ENCODE data around the gene ELF5.

ELF5 gene

DNA sequence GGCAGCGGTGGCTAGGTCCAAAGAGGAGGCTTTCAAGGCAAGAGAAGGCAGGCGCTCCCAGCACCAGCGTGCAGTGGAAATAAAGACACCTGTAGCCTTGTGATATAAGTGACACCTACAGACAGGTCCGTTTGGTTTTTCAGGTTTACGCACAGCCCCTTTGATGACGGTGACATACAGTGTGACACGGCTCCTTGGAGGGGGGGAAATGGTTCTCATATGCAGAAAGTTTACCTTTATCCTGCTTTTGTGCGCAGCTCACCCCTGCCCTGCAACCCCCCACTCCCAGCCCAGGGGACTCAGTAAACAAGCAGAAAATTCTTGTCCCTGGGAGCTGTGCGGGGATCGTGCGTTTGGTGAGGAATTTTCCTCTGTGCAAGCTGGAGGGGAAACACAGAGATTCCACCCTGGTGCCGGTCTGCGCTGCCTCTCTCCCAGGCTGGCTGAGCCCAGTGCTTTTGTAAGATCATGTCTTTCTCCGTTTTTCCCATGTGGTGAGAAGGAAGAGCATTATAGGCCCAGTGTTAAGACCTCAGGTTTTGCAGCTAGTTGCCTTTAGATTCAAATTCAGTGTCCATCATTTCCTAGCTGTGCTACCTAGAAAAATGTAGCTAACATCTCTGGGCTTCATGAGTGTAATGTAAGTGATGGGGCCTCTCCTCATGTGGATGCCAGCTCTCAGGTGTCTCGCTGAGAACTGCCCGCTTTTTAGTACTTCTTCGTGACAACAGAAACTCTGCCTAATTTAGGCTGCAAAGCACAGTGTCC, at the start of gene ELF5:
ELF5 (minus strand) TSS at position 113 of the 768 bp plus-strand sequence. CDS start 8,045 bp downstream, outside the sequence.
- H3K36me3 ChIP-seq (ENCODE audit: insufficient read depth, low read depth, low read length): no peaks in the 10 kb centered on the region
- no peaks in the 10 kb centered on the region for H3K9me3 ChIP-seq (ENCODE audit: insufficient read depth, low read depth, low read length)
- no peak within 1 kb of the TSS for H3K27ac ChIP-seq (ENCODE audit: low read length)
- no peak within 1 kb of the TSS for H3K9ac ChIP-seq (ENCODE audit: low read depth, low read length)
- no peaks in the 10 kb centered on the region for H3K4me1 ChIP-seq (ENCODE audit: insufficient read depth, low read length)
- H3K27me3 ChIP-seq (ENCODE audit: insufficient read depth, low read length): no peaks in the 10 kb centered on the region
- H3K4me3 ChIP-seq (ENCODE audit: low read length): no peak within 1 kb of the TSS

DNA sequence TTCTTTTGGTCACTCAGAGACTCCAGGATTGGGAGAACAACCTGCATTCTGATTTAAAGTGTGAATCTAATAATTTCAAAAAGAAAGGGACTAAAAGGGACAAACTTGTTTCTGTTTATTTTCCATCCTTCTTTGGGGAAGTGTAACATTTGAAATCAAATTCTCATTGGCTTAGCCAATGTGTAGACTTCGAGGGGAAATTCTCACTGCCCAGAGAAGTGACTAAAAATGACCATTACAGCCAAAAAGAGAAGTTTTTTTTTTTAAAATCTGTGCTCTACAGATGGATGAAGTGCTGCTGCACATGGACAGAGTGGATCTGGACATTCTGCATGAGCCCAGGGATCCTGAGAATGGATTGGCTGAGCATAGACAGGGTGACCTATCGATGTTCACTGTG, 49.4 kb upstream of the ELF5 start:
- Histone ChIP-seq H3K4me3 (ENCODE audit: low read length) (no peak overlapping the region), H3K9ac (ENCODE audit: low read depth, low read length) (no peak overlapping the region), H3K27ac (ENCODE audit: low read length) (no peak overlapping the region), H3K27me3 (ENCODE audit: insufficient read depth, low read length) (no peaks in the 10 kb centered on the region), H3K4me1 (ENCODE audit: insufficient read depth, low read length) (peaks cover 9% of the 10 kb centered on the region), H3K9me3 (ENCODE audit: insufficient read depth, low read depth, low read length) (no peaks in the 10 kb centered on the region), H3K36me3 (ENCODE audit: insufficient read depth, low read depth, low read length) (no peaks in the 10 kb centered on the region)

DNA sequence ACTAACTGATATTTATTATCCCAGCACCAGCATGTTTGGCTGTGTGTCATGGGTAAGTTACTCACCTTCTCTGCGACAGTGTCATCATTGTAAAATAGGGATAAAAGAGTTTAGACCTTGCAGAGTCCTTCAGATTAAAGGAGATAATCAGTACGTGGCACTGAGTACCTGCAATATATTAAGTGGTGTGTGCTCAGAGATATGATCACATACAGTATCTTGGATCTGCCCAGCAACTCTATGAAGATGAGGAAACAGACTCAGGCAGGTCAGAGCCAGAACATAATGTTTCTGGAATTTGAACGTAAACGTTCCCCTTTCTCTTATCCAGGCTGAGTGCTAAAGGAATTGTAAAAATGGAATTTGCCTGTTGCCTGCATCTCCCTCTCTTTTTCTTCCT, 46.9 kb upstream of the ELF5 start:
- Histone ChIP-seq H3K4me3 (ENCODE audit: low read length) (no peak overlapping the region), H3K4me1 (ENCODE audit: insufficient read depth, low read length) (peaks cover 9% of the 10 kb centered on the region), H3K27ac (ENCODE audit: low read length) (no peak overlapping the region), H3K9me3 (ENCODE audit: insufficient read depth, low read depth, low read length) (no peaks in the 10 kb centered on the region), H3K9ac (ENCODE audit: low read depth, low read length) (no peak overlapping the region), H3K27me3 (ENCODE audit: insufficient read depth, low read length) (no peaks in the 10 kb centered on the region), H3K36me3 (ENCODE audit: insufficient read depth, low read depth, low read length) (no peaks in the 10 kb centered on the region)

DNA sequence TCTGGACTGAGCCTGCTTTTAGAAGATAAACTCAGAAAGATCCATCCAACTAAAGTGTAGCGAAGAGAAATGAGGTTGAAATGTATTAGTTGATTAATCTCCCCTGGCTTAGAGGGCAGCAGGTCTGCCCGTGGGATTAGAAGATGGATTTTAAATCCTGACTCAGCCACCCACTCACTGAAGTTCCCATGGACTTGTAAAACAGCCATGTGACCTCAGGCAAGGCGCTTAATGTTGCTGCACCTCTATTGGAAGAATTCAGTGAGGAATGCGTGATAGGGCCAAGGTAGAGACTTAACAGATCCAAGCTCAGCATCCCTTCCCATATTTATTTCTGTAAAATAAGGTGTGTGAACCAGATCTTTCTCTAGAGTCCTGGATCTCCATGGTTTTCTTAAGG, 45.1 kb upstream of the ELF5 start:
- H3K4me1 ChIP-seq (ENCODE audit: insufficient read depth, low read length): no peaks in the 10 kb centered on the region; the same call in 1 of the 2 replicates
- H3K9me3 ChIP-seq (ENCODE audit: insufficient read depth, low read depth, low read length): no peaks in the 10 kb centered on the region
- H3K27me3 ChIP-seq (ENCODE audit: insufficient read depth, low read length): no peaks in the 10 kb centered on the region
- H3K4me3 ChIP-seq (ENCODE audit: low read length): no peak overlapping the region
- H3K36me3 ChIP-seq (ENCODE audit: insufficient read depth, low read depth, low read length): no peaks in the 10 kb centered on the region
- H3K9ac ChIP-seq (ENCODE audit: low read depth, low read length): no peak overlapping the region
- H3K27ac ChIP-seq (ENCODE audit: low read length): no peak overlapping the region

DNA sequence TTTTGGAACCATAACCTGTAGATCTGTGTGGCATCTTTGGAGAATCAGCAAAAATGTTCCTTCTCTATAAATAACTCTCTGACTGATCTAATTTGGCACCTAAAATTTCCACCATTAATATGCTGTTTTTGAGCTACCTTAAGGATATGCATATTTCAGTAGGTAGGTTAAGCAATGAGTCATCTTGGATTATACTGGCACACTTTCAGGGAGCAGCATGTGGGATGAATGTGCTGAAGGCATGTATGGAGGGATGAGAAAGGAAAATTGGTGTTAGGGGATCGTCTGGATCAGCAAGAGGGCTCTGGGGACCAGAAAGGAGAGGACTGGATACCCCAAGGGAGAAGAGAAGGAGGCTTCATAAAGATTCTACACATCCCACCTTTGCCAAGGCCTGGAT, 44.6 kb upstream of the ELF5 start:
- no peaks in the 10 kb centered on the region for H3K27me3 ChIP-seq (ENCODE audit: insufficient read depth, low read length)
- no peak overlapping the region for H3K27ac ChIP-seq (ENCODE audit: low read length)
- H3K36me3 ChIP-seq (ENCODE audit: insufficient read depth, low read depth, low read length): no peaks in the 10 kb centered on the region
- no peaks in the 10 kb centered on the region for H3K4me1 ChIP-seq (ENCODE audit: insufficient read depth, low read length)
- H3K4me3 ChIP-seq (ENCODE audit: low read length): no peak overlapping the region
- no peaks in the 10 kb centered on the region for H3K9me3 ChIP-seq (ENCODE audit: insufficient read depth, low read depth, low read length)
- no peak overlapping the region for H3K9ac ChIP-seq (ENCODE audit: low read depth, low read length)

DNA sequence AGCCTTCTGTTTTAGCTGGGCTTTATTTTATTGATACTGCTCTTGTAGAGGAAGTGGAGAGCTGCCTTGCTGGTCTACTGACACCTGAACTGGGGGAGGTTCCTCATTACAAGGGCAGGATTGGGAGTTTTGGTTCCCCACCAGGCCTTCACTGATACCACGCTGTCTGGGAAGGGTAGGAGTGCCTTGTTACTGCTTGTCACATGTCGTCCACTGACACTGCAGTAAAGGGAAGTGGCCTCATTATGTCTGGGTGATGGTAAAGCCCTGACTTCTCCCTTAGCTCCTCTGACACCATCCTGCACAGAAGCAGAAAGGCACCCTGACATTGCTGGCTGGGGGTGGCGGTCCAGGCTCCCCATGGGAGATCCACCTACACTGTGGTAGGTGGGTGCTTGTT, 38.7 kb upstream of the ELF5 start:
- Histone ChIP-seq H3K36me3 (ENCODE audit: insufficient read depth, low read depth, low read length) (no peaks in the 10 kb centered on the region), H3K27ac (ENCODE audit: low read length) (no peak overlapping the region), H3K4me3 (ENCODE audit: low read length) (no peak overlapping the region), H3K9ac (ENCODE audit: low read depth, low read length) (no peak overlapping the region), H3K9me3 (ENCODE audit: insufficient read depth, low read depth, low read length) (no peaks in the 10 kb centered on the region), H3K27me3 (ENCODE audit: insufficient read depth, low read length) (no peaks in the 10 kb centered on the region), H3K4me1 (ENCODE audit: insufficient read depth, low read length) (no peaks in the 10 kb centered on the region)

DNA sequence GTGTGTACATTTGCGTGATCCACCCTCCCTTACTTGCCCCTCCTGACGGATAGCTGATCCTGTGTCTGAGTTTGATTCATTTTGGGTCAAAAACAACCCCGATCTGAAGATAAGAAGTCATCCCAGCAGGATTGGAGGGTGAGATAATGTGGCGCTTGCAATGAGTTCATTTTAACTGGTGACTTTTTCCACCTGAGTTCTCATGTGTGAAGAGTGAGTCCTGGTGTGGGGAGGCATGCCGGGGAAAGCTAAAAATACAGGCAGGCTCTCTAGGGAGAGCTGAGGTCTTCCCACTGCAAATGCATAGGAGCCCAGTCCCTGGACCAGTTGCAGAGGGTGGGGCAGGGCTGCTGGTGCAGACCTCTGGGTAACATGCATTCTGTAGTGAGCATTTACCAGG, 35.7 kb upstream of the ELF5 start:
- Histone ChIP-seq H3K4me3 (ENCODE audit: low read length) (no peak overlapping the region), H3K4me1 (ENCODE audit: insufficient read depth, low read length) (no peaks in the 10 kb centered on the region), H3K9me3 (ENCODE audit: insufficient read depth, low read depth, low read length) (no peaks in the 10 kb centered on the region), H3K9ac (ENCODE audit: low read depth, low read length) (no peak overlapping the region), H3K36me3 (ENCODE audit: insufficient read depth, low read depth, low read length) (no peaks in the 10 kb centered on the region), H3K27ac (ENCODE audit: low read length) (no peak overlapping the region), H3K27me3 (ENCODE audit: insufficient read depth, low read length) (no peaks in the 10 kb centered on the region)

DNA sequence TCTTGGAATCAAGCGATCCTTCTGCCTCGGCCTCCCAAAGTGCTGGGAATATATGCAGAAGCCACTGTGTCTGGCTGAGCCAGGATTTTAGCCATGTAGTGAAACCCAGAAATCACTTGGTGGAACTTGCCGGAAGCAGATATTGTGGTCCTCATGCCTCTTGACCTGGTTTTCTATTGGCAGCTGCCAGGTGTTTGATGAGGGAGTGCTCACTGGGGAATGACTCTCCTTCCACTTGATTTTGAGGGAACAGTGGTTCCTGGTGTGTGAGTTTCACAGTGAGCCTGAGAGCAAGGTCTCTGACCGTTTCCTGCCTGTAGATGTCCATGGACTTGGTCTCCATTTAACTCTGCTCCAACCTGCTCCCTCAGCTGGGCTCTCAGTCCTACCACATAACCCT, 34.7 kb upstream of the ELF5 start:
- no peak overlapping the region for H3K4me3 ChIP-seq (ENCODE audit: low read length)
- H3K9ac ChIP-seq (ENCODE audit: low read depth, low read length): no peak overlapping the region
- H3K27ac ChIP-seq (ENCODE audit: low read length): no peak overlapping the region
- no peaks in the 10 kb centered on the region for H3K36me3 ChIP-seq (ENCODE audit: insufficient read depth, low read depth, low read length)
- H3K27me3 ChIP-seq (ENCODE audit: insufficient read depth, low read length): no peaks in the 10 kb centered on the region
- H3K9me3 ChIP-seq (ENCODE audit: insufficient read depth, low read depth, low read length): no peaks in the 10 kb centered on the region
- no peaks in the 10 kb centered on the region for H3K4me1 ChIP-seq (ENCODE audit: insufficient read depth, low read length)

DNA sequence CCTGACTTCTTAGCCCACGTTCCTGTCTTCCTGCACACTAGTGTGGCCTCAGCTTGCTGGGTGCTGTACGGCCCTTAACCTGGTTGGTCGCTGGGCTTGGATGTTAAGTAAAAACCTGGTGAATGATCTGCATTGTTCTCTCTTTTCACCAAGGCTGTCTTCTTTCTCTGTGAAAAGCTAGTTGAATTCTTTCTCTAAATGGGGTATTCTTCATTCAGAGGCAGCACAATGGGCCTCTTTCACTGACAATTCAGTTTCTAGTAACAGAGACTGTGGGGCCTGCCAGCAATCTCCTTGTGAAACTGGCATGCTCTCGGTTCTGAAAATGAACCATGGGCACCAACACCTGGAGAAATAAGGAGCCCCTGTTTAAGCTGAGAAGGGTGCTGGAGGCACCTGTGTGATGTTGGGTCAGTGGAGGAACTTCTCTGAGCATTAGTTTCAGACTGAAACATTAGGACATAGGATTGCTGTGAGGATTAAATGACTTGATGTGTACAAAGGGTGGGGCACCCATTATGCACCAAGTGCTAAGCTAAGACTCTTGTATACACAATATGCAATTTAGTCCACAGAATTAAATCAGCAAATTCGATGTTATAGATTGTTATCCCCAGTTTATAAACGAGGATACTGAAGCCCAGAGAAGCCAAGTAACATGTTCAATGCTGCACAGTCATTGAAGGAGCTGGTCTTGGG, 33.1 kb upstream of the ELF5 start:
- no peaks in the 10 kb centered on the region for H3K36me3 ChIP-seq (ENCODE audit: insufficient read depth, low read depth, low read length)
- H3K9ac ChIP-seq (ENCODE audit: low read depth, low read length): no peak overlapping the region
- no peaks in the 10 kb centered on the region for H3K9me3 ChIP-seq (ENCODE audit: insufficient read depth, low read depth, low read length)
- H3K4me3 ChIP-seq (ENCODE audit: low read length): no peak overlapping the region
- no peaks in the 10 kb centered on the region for H3K4me1 ChIP-seq (ENCODE audit: insufficient read depth, low read length)
- H3K27me3 ChIP-seq (ENCODE audit: insufficient read depth, low read length): no peaks in the 10 kb centered on the region
- H3K27ac ChIP-seq (ENCODE audit: low read length): no peak overlapping the region

DNA sequence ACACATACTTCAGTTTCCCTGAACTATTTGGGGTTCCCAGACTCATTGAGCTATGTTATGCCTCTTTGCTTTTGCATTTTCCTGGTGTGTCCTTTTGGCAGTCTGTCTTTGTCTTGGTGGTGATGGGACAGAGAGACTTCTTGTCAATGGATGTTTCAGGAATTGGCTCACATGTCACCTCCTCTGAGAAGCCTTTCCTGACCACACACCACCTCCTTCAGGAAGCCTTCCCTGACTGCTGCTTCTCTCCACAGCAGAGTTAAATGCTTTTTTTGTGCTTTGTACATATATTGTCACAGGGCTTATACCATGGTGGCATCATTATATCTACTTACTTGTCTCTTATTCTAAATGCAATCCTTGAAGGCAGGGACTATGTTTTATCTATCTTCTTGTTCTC, 28.5 kb upstream of the ELF5 start:
- no peaks in the 10 kb centered on the region for H3K27me3 ChIP-seq (ENCODE audit: insufficient read depth, low read length)
- no peak overlapping the region for H3K9ac ChIP-seq (ENCODE audit: low read depth, low read length)
- no peak overlapping the region for H3K27ac ChIP-seq (ENCODE audit: low read length)
- H3K9me3 ChIP-seq (ENCODE audit: insufficient read depth, low read depth, low read length): no peaks in the 10 kb centered on the region
- no peak overlapping the region for H3K4me3 ChIP-seq (ENCODE audit: low read length)
- H3K4me1 ChIP-seq (ENCODE audit: insufficient read depth, low read length): no peaks in the 10 kb centered on the region
- H3K36me3 ChIP-seq (ENCODE audit: insufficient read depth, low read depth, low read length): no peaks in the 10 kb centered on the region

DNA sequence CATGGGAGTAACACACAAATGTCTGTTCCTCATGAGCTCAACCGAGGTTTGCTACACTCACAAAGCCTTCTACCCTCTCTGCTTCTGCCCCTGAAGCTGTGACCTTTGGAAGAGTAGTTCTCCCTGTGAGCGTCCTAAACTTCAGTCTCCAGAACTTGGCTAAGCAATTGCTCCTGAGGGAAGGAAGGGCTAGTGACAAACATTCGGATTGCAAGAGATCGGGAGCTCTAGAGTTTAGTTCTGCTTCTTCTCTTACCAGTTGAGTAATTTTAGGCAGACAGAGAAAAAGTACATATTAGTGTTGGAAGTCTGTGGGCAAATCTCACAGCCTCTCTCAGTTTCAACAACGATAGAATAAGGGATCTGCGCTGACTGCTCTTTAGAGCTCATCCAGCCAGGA, 27.3 kb upstream of the ELF5 start:
- Histone ChIP-seq H3K4me1 (ENCODE audit: insufficient read depth, low read length) (no peaks in the 10 kb centered on the region), H3K36me3 (ENCODE audit: insufficient read depth, low read depth, low read length) (no peaks in the 10 kb centered on the region), H3K9me3 (ENCODE audit: insufficient read depth, low read depth, low read length) (no peaks in the 10 kb centered on the region), H3K9ac (ENCODE audit: low read depth, low read length) (no peak overlapping the region), H3K27me3 (ENCODE audit: insufficient read depth, low read length) (no peaks in the 10 kb centered on the region), H3K27ac (ENCODE audit: low read length) (no peak overlapping the region), H3K4me3 (ENCODE audit: low read length) (no peak overlapping the region)

DNA sequence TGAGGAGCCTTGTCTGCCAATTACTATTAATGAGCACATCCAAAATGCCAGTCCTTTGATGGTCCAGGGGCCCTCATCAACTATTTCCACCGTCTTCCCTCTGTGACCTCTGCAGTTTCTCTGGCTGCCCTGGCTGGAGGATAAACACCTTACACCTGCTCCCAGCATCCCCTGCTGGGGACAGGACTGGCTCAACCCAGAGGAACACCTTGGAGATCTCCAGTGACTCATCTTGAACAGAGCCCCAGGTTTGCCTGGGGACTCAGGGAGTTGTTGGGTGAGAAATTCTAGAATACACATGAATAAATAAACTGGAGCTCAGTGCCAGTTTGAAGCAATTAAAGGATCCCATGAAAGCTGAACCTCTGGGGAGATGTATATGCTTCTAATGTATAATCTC, 24.0 kb upstream of the ELF5 start:
- Histone ChIP-seq H3K27me3 (ENCODE audit: insufficient read depth, low read length) (no peaks in the 10 kb centered on the region), H3K4me3 (ENCODE audit: low read length) (no peak overlapping the region), H3K27ac (ENCODE audit: low read length) (no peak overlapping the region), H3K9ac (ENCODE audit: low read depth, low read length) (no peak overlapping the region), H3K36me3 (ENCODE audit: insufficient read depth, low read depth, low read length) (no peaks in the 10 kb centered on the region), H3K9me3 (ENCODE audit: insufficient read depth, low read depth, low read length) (no peaks in the 10 kb centered on the region), H3K4me1 (ENCODE audit: insufficient read depth, low read length) (no peaks in the 10 kb centered on the region)
